ENCODE measurements around the gene NEK11.

GRCh38 chr3:131360191-131360755, 333.6 kb downstream of the NEK11 start:
- TF ChIP-seq POLR2AphosphoS5 (IDR thresholded peaks at IDR 0.05; ENCODE audit: low read depth, low read length) = no peak
- TF ChIP-seq POLR2A (IDR thresholded peaks at IDR 0.05; ENCODE audit: low read depth, low read length) = no peak
